CD4-positive, alpha-beta T cell treated with Interleukin-4 for 1 hour (primary cell): Measurements from ENCODE around the gene CDH13.
A peak's percentile ranks its signal among the peaks of the same experiment; 100 is the strongest.

ENCODE experiments used
- DNase-seq, 2 donors: peaks; one replicate each; pipeline ENCODE4 v3.0.0-alpha.2; 2020 to 2022

CDH13 gene

GRCh38 chr16:82653550-82654511 is 27.1 kb downstream of the CDH13 start:
- peak; percentile 50 to 81 for DNase-seq

- peak; percentile 83 to 91 for DNase-seq
These were observed 28.4 kb downstream of the CDH13 start for GRCh38 chr16:82655072-82655714.

GRCh38 chr16:82655720-82656490 is 29.1 kb downstream of the CDH13 start:
- peak in 1 of 2 donors; percentile 18 for DNase-seq

- no peak for DNase-seq
These were observed 30.5 kb downstream of the CDH13 start for GRCh38 chr16:82657239-82657638.

GRCh38 chr16:82657786-82658185 is 31.0 kb downstream of the CDH13 start:
- peak in 1 of 2 donors; percentile 14 for DNase-seq

GRCh38 chr16:82658796-82659195 is 32.0 kb downstream of the CDH13 start:
- DNase-seq: no peak

GRCh38 chr16:82660075-82660645 is 33.4 kb downstream of the CDH13 start:
- DNase-seq: peak; percentile 35 to 74

GRCh38 chr16:82660966-82661365 is 34.2 kb downstream of the CDH13 start:
- DNase-seq: no peak

GRCh38 chr16:82664181-82664580 is 37.4 kb downstream of the CDH13 start:
- DNase-seq: no peak

GRCh38 chr16:82665025-82665424 is 38.3 kb downstream of the CDH13 start:
- DNase-seq: no peak

- DNase-seq: no peak
These were observed 40.7 kb downstream of the CDH13 start for GRCh38 chr16:82667437-82667836.

GRCh38 chr16:82668094-82668493 is 41.3 kb downstream of the CDH13 start:
- no peak for DNase-seq

GRCh38 chr16:82671741-82672140 is 45.0 kb downstream of the CDH13 start:
- peak in 1 of 2 donors; percentile 50 for DNase-seq

- no peak for DNase-seq
These were observed 45.9 kb downstream of the CDH13 start for GRCh38 chr16:82672676-82673075.

GRCh38 chr16:82675300-82675699 is 48.5 kb downstream of the CDH13 start:
- DNase-seq: no peak

- DNase-seq: no peak
These were observed 54.8 kb downstream of the CDH13 start for GRCh38 chr16:82681592-82681991.

- DNase-seq: no peak
These were observed 56.0 kb downstream of the CDH13 start for GRCh38 chr16:82682767-82683166.

GRCh38 chr16:82684256-82684655 is 57.5 kb downstream of the CDH13 start:
- DNase-seq: no peak

- DNase-seq: no peak
These were observed 58.8 kb downstream of the CDH13 start for GRCh38 chr16:82685526-82685925.

- no peak for DNase-seq
These were observed 67.6 kb downstream of the CDH13 start for GRCh38 chr16:82694239-82694874.

GRCh38 chr16:82695806-82696205 is 69.0 kb downstream of the CDH13 start:
- DNase-seq: no peak

GRCh38 chr16:82699260-82699659 is 72.5 kb downstream of the CDH13 start:
- DNase-seq: no peak
